Measurements from ENCODE around the gene LCE1B.

DNA sequence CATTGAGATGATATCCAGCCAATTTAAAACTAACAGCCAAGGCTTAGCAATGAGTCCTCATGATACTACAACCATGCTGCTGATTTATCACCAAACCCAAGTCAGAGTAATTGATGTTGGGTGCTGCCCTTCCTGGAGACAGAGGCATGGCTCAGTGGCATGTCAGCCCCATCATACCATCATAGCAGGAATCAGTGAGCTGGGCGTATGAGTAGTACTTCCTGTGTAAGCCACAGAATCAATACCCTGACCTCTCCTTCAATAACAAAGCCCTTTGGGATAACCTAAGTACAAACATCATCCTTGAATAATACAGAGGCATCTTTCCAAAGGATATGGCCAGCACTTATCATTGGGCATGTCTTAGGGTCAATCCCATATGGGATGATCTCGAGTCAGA lies 28.7 kb upstream of the LCE1B start:
- TF ChIP-seq, protein P1, sequence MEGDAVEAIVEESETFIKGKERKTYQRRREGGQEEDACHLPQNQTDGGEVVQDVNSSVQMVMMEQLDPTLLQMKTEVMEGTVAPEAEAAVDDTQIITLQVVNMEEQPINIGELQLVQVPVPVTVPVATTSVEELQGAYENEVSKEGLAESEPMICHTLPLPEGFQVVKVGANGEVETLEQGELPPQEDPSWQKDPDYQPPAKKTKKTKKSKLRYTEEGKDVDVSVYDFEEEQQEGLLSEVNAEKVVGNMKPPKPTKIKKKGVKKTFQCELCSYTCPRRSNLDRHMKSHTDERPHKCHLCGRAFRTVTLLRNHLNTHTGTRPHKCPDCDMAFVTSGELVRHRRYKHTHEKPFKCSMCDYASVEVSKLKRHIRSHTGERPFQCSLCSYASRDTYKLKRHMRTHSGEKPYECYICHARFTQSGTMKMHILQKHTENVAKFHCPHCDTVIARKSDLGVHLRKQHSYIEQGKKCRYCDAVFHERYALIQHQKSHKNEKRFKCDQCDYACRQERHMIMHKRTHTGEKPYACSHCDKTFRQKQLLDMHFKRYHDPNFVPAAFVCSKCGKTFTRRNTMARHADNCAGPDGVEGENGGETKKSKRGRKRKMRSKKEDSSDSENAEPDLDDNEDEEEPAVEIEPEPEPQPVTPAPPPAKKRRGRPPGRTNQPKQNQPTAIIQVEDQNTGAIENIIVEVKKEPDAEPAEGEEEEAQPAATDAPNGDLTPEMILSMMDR (conservative IDR thresholded peaks at IDR 0.05; ENCODE audit: low read length) = no peak
- TF ChIP-seq EZH2phosphoT487 (IDR thresholded peaks at IDR 0.05; ENCODE audit: borderline replicate concordance) = no peak

Measured in Loucy (cell line).